ENCODE data around the gene RPGRIP1L.

Gene RPGRIP1L

GRCh38 chr16:53559270-53559951 is 144.2 kb downstream of the RPGRIP1L start:
- no peak for DNase-seq

GRCh38 chr16:53558710-53559109 is 144.9 kb downstream of the RPGRIP1L start:
- DNase-seq = peak in 3 of 56 donors; percentile 4 to 40 (median 8)

- no peak for DNase-seq
These were observed 147.1 kb downstream of the RPGRIP1L start for GRCh38 chr16:53556521-53556920.

- peak in 49 of 56 donors; percentile 2 to 80 (median 29) for DNase-seq
These were observed 153.5 kb downstream of the RPGRIP1L start for GRCh38 chr16:53549970-53550690.
